CD4-positive, alpha-beta T cell treated with Interleukin-2 at 100 ng/mL for 4 hours (primary cell): ENCODE results near the gene PTGES3L.
"Not testable (repeated sequence)": the region's sequence is repeated elsewhere in the genome, so short reads cannot be mapped to it uniquely, and the experiment has no call there.

Experiments used
- DNase-seq: peaks from one replicate; pipeline ENCODE4 v3.0.0-alpha.2; 2020; ENCODE audit warnings: low spot score

Gene PTGES3L

DNA sequence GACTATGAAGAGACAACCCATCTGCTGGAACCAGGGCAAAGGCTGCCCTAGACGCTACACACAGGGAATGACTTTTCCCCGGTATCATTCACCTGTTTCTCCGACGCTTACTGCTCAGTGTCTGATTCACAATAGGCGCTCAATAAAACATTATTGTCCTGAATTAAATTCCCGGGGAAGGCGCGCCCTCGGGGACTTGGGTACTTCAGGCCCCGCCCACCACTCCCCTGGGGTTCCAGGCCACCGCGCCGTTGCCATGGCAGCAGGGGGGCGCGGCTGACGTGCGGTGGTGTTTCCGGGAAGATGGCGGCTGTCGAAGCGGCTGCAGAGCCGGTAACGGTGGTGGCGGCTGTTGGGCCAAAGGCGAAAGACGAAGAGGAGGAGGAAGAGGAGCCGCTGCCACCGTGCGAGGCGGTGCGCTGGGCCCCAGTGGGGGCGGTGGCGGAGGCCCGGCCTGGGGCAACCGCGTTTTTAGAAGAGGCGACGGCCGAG is 440 bp upstream of the PTGES3L start, which contains the start of gene RUNDC1:
Gene RUNDC1 (plus strand): TSS at position 292 of the 492 bp plus-strand sequence. CDS start 12 bp downstream, at position 304.
- DNase-seq = peak; percentile 91

DNA sequence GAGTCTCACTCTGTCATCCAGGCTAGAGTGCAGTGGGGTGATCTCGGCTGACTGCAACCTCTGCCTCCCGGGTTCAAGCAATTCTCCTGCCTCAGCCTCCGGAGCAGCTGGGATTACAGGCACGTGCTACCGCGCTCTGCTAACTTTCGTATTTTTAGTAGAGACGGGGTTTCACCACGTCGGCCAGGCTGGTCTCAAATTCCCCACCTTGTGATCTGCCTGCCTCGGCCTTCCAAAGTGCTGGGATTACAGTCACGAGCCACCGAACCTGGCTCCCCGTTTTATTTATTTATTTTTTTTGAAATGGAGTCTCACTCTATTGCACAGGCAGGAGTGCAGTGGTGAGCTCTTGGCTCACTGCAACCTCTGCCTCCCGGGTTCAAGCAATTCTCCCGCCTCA is 4.2 kb downstream of the PTGES3L start:
- DNase-seq = not testable (repeated sequence)

DNA sequence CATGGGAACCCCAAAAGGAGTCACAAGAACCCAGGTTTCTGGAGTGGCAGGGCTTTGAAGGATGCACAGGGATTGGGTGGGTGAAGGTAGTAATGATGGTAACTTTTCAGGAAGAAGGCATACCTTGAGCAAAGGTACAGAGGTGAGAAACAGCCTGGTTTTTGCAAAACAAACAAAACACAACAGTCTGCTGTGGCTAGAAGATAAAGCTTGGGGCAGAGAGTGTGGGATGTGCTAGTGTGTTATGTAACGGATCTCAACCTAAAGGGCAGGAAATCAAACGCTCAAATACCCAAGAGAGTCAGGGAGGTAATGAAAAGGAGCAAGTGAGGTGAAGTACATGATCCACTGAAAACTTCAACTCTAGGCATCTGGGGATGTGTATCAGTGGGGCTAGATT is 4.6 kb downstream of the PTGES3L start:
- no peak for DNase-seq

DNA sequence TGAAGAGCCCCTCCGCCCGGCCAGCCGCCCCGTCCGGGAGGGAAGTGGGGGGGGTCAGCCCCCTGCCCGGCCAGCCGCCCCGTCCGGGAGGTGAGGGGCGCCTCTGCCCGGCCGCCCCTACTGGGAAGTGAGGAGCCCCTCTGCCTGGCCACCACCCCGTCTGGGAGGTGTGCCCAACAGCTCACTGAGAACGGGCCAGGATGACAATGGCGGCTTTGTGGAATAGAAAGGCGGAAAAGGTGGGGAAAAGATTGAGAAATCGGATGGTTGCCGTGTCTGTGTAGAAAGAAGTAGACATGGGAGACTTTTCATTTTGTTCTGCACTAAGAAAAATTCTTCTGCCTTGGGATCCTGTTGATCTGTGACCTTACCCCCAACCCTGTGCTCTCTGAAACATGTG is 6.6 kb downstream of the PTGES3L start:
- DNase-seq = not testable (repeated sequence)

DNA sequence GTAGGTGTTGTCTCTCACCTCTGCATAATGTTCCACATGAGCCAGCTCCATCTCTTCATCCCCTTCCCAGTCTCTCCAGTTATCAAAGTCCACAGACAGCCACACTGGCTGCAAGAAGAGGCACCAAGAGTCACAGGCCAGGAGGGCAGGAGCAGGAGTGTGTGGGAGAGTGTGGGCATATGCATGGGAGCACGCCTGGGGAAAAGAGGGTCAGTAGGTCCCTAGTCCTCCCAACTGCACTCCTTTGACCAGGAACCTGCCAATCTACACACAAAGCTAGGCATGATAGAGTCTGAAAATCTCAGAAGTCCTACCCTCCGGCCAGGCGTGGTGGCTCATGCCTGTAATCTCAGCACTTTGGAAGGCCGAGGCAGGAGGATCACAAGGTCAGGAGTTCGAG is 8.3 kb downstream of the PTGES3L start:
- DNase-seq = no peak

DNA sequence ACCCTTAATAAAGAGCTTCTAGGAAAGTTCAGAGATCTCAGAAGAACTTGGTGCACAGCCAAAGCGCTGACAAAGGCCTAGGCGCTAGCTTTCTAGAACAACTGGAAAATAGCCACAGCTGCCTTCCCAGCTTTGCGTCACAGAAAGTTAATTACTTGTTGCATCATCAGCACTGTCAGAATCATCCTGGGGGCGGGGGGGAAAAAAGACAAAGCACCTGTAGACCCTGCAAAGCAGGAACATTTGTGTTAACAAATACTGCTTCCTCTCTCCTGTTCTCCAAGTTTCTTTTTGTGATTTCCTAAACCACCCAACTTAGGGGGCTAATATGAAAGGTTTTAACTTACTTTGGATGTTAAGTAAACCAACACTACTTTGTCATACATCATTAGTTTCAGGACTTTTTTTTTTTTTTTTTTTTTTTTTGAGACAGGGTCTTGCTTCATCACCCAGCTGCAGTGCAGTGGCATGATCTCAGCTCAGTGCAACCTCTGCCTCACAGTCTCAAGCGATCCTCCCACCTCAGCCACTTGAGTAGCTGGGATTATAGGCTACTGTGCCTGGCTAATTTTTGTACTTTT is 10.8 kb downstream of the PTGES3L start:
- DNase-seq = no peak

DNA sequence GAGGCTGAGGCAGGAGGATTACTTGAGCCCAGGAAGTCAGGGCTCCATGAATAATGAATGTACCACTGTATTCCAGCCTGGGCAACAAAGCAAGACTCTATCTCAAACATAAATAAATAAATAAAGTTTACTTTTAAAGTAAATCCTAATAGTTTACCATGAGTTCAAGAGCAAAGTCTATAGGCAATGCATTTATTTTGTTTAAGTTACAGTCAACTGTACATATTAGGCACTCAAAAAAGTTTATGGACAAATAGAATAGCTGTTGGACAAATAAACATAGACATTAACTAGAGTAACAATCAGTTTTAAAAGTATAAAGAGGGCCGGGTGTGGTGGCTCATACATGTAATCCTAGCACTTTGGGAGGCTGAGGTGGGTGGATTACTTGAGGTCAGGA is 12.0 kb downstream of the PTGES3L start:
- no peak for DNase-seq

- DNase-seq = peak; percentile 93
Observed at GRCh38 chr17:42964161-42964932, 15.5 kb downstream of the PTGES3L start, which contains the start of gene AARSD1. TSS of gene AARSD1 (minus strand) at chr17:42964454. CDS start at chr17:42964440, 14 bp downstream.

DNA sequence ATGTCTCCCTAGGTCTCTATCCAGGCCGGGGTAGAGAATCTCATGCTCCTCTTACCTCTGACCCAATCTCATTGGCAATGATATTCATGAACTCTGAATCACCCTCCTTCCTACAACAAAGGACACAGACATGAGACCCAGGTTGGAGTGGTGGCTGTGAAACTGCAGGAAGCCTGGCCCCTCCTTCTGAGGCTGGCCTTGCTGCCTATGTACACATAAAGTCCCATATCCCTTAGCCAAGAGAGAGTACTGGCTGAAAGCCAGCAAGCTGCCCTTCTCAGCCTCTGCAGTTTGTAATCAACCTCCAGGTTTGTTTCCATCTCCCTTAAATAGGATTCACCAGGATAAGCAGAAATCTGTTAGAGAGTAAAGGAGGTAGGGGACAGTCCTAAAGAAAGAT is 26.2 kb downstream of the PTGES3L start:
- DNase-seq = no peak

DNA sequence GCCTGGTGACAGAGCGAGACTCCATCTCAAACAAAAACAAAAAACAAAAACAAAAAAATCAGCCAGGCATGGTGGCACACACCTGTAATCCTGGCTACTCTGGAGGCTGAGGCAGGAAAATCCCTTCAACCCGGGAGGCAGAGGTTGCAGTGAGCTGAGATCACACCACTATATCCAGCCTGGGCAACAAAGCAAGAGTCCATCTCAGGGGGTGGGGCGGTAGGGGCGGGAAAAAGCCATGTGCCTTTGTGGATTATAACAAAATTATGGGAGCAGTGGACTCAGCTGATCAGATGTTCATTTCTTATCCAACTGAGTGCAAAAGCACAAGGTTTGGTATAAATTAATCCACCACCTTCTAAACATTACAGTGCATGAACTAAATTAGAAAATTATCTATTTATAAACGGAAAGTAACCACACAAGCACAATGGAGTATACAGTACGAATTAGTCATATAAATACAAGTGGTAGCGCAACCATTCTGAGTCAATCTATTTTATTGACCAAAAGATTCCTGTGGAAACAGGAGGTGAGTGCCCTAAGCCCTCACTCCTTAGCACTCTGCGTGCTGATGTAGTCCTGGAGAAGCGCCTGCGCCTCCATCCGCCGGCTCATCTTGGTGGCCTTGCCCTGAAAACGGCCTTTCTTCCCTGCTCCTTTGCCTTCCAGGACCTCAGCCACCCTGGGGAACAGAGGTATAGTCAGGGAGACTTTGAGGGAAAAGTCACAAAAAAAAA is 29.7 kb downstream of the PTGES3L start:
- DNase-seq = no peak

DNA sequence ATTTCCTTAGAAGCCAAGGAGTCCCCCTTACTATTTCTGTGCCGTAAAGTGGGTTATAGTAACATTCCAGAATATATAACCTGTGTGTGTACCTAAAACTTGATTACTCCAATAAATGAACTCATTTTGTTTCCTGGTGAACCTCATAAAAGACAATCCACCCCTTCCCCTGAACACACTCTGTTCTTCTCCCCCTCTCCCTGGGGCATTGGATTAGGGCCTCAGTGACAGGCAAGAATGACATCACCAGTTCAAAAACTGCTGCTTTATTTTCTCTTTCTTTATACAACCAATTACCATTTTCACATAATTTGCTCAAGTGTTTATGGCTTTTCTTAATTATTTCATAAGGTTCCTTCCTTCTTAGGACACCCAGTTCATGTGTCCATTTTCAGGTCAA is 33.1 kb downstream of the PTGES3L start:
- no peak for DNase-seq

DNA sequence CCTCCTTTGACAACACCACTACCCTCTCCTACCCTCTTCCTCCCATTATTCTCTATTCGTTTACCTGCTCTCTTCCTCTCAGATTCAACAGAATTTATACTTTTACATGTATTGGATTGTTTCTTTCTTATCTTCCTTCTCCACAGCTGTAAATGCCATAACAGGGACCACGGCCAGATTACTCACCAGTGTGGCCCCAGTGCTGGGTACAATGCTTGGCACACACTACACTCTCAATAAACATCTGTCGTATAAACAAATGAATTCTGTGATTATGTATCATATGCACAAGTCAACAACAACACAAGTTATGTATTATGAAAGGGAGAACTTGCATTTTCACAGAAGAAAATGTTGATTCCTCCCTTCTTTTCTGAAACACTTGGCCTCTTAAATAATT is 35.7 kb downstream of the PTGES3L start:
- DNase-seq = no peak

GRCh38 chr17:42937712-42938596 is 41.9 kb downstream of the PTGES3L start:
- DNase-seq = peak; percentile 16

GRCh38 chr17:42929497-42929844 is 50.4 kb downstream of the PTGES3L start:
- DNase-seq = no peak

DNA sequence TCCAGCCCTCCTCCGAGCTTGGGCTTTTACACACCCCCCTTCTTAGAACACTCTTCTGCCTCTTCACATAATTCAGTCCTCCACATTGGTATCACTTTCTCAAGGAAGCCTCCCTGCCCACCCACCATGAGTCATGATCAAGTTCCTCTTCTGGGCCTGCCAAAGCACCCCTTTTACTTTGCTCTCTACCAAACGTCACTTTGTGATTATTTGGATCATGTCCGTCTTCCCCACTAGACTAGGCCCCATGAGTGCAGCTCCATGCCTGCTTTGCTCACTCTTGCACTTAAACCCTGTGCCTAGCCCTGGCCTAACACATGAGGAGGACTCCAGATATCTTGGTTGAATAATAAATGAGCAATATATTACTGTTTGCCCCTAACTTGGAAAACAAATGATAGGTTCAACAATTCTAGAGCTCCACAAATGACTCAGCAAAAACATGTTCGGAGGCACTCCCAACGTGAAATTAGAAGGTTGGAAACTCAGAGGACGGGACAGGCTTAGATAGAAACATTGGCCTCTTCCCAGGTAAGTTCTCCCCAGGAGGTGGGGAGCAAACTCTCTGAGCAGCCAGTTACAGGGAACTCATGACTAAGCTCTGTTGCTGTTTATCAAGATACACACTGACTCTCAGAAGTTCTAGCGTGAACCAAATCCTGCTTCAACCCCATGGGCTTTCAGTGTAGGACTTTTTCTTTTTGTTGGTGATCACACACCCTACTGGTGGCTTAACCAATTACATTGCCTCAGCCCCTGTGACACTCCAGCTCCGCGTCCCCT is 51.0 kb downstream of the PTGES3L start:
- peak; percentile 10 for DNase-seq

DNA sequence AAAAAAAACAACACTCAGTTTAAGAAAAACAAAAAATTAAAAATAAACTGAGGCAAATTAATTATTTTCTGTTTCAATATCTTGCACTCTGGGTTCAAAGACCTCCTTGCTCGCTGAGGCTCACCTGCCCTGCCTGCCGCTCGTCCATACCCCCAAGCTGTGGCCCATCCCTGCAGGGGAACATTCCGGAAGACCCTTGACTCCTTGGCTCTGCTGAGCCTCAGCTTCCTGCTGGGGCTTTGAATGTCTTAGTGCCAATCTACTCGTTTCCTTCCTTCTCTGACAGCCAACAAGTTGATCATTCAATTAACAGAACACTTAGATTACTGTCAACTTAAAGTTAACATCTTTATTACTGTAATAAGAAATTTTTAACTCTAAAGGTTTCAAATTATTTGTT is 55.0 kb downstream of the PTGES3L start:
- no peak for DNase-seq

DNA sequence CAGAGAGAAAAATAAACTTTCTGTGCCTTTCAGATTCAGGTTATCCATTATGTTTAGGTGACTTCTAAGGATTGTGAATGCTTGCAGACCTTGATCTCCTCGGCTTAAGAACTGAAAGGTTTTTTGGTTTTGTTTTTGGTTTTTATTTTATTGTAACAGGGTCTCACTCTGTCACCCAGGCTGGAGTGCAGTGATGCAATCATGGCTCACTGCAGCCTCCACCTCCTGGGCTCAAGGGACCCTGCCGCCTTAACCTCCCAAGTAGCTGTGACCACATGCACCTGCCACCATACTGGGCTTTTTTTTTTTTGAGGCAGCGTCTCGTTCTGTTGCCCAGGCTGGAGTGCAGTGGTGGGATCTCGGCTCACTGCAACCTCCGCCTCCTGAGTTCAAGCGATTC is 56.4 kb downstream of the PTGES3L start:
- not testable (repeated sequence) for DNase-seq

DNA sequence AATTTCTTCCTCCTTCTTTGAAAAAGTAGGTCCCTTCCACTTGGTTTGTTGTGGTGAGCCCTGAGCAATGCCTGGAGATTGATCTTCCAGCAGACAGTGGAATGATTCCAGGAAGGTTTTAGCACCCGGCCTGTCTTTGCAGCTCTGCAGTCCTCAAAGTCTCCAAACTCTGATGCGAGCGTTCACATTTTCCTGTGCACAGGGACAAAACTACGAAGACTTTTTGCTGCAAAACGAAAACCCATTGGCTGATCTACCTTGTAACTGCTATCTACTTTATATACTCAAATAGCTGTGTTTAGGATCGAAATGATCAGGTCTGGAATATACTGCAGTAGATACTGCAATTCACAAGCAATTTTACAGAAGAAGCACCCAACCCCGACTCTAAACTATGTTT is 57.6 kb downstream of the PTGES3L start:
- no peak for DNase-seq

GRCh38 chr17:42920922-42921321 is 59.0 kb downstream of the PTGES3L start:
- no peak for DNase-seq

DNA sequence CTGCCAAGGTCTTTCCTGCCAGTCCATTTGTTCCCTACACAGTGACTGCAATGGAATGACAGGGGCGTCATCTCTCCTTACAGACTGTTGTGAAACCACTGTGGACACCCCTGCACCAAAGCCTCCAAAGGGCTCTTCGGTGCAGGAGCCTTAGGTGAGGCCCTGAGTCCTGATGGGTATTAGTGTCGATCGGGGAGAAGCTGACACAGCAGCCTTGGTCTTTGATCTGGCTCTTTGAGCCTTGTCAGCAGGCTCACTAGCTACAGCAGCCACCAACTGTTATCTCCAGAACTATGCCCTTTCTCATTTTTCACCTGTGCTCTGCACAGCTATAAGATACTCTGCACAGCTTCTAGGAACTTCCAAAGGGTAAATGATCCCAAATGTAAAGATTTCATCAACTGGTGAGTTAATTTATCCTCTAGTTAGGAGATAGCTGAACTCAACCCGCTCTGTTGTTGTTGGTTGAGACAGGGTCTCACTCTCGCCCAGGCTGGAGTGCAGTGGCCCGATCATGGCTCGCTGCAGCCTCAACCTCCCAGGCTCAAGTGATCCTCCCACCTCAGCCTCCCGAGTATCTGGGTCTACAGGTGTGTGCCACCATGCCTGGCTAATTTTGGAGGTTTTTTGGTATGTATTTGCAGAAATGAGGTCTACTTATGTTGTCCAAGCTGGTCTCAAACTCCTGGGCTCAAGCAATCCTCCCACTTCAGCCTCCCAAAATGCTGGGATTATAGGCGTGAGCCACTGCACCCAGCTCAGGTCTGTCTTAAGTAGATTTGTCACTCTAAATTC is 59.6 kb downstream of the PTGES3L start:
- DNase-seq = no peak
